Suprapubic skin (tissue), 4 donors: Measurements from ENCODE around the gene ADAMTS16.

Experiments
- EP300 ChIP-seq: sonication (generic); formaldehyde crosslinking; IDR thresholded peaks from one replicate; pipeline ENCODE4 v1.6.1; 2017; ENCODE audit warnings: antibody characterized with exemption
- POLR2A ChIP-seq, 2 donors: fragments of 450-650 bp; IDR thresholded peaks; one replicate each; pipeline ENCODE4 v1.6.1; 2017; ENCODE audit warnings: antibody characterized with exemption in 2 of 2, mild to moderate bottlenecking in 2 of 2, moderate library complexity in 2 of 2
- POLR2AphosphoS5 ChIP-seq, 3 donors: sonication (generic); formaldehyde crosslinking; IDR thresholded peaks; one replicate each; pipeline ENCODE4 v1.6.1; 2017; ENCODE audit warnings: antibody characterized with exemption in 3 of 3
- TF ChIP-seq, protein P1 (sequence below), 2 donors: fragments of 200-600 bp in 1 of 2; fragments of 450-650 bp in 1 of 2; sonication (generic) in 1 of 2; IDR thresholded peaks; one replicate each; pipeline ENCODE4 v1.5.1; 2016 to 2019; ENCODE audit warnings: antibody characterized with exemption in 2 of 2, mild to moderate bottlenecking in 1 of 2, moderate library complexity in 1 of 2

DNA sequence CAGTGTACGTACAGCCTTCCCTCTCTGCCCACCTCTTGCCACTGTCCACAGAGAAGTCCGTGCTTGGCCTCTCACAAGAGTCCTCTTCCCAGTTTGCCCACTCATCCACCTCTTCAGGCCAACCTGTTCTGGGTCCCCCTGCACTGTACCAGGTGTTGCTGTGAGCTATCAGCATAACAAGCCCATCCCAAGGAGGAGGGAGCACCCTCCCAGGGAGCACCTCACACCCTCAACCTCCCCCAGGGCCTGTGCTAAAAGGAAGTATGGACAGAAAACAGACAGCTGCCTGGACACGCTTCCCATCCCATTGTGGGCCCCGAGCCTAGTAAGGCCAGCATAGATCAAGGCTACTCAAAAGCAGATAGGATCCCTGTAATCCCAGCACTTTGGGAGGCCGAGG lies 168.2 kb downstream of the ADAMTS16 start:
- TF ChIP-seq, protein P1, sequence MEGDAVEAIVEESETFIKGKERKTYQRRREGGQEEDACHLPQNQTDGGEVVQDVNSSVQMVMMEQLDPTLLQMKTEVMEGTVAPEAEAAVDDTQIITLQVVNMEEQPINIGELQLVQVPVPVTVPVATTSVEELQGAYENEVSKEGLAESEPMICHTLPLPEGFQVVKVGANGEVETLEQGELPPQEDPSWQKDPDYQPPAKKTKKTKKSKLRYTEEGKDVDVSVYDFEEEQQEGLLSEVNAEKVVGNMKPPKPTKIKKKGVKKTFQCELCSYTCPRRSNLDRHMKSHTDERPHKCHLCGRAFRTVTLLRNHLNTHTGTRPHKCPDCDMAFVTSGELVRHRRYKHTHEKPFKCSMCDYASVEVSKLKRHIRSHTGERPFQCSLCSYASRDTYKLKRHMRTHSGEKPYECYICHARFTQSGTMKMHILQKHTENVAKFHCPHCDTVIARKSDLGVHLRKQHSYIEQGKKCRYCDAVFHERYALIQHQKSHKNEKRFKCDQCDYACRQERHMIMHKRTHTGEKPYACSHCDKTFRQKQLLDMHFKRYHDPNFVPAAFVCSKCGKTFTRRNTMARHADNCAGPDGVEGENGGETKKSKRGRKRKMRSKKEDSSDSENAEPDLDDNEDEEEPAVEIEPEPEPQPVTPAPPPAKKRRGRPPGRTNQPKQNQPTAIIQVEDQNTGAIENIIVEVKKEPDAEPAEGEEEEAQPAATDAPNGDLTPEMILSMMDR (IDR thresholded peaks at IDR 0.05): no peak
- TF ChIP-seq POLR2A (IDR thresholded peaks at IDR 0.05) (no peak), POLR2AphosphoS5 (IDR thresholded peaks at IDR 0.05) (no peak), EP300 (no peak)
